Gastrocnemius medialis (tissue), 4 donors: ENCODE results near the gene DNAJC22. TPM values are rescaled to one million over a fixed set of nuclear protein-coding genes. Genes with fewer than 3 reads are reported as not detected.
"Not testable (repeated sequence)": the region's sequence is repeated elsewhere in the genome, so short reads cannot be mapped to it uniquely, and the experiment has no call there.

ENCODE experiments used
- ATAC-seq, 2 donors: fragments of 150-250 bp; one replicate each; pipeline ENCODE4 v1.9.1; 2016
- DNase-seq, 2 donors: peaks; one replicate each; pipeline ENCODE4 v3.0.0-alpha.2; 2019
- H3K27ac ChIP-seq, 4 donors: fragments of 200-600 bp; sonication (generic); 1 replicate in 1 of 4; 2 replicates in 3 of 4; pipeline ENCODE4 v1.5.1; 2016 to 2018; ENCODE audit warnings: mild to moderate bottlenecking in 2 of 4, moderate library complexity in 1 of 4
- H3K27me3 ChIP-seq, 3 donors: fragments of 200-600 bp; sonication (generic) in 2 of 3; 1 replicate in 1 of 3; 2 replicates in 2 of 3; pipeline versions ENCODE4 v1.5.1 to v1.6.0; 2016 to 2019; ENCODE audit warnings: mild to moderate bottlenecking in 1 of 3, moderate library complexity in 1 of 3
- H3K36me3 ChIP-seq, 2 donors: fragments of 200-600 bp; sonication (generic) in 1 of 2; one replicate each; pipeline ENCODE4 v1.5.1; 2017 to 2018
- H3K4me1 ChIP-seq, 2 donors: fragments of 200-600 bp; sonication (generic) in 1 of 2; one replicate each; pipeline ENCODE4 v1.5.1; 2016 to 2017; ENCODE audit warnings: mild to moderate bottlenecking in 2 of 2
- H3K4me3 ChIP-seq, 4 donors: fragments of 200-600 bp; sonication (generic) in 3 of 4; 1 replicate in 1 of 4; 2 replicates in 3 of 4; pipeline ENCODE4 v1.5.1; 2016 to 2019; ENCODE audit warnings: mild to moderate bottlenecking in 2 of 4
- H3K9me3 ChIP-seq, 3 donors: fragments of 200-600 bp; sonication (generic) in 2 of 3; 1 replicate in 1 of 3; 2 replicates in 2 of 3; pipeline ENCODE4 v1.5.1; 2016 to 2019
- CTCF ChIP-seq, 5 experiments: fragments of 450-650 bp in 3 of 5; fragments of 200-600 bp in 2 of 5; sonication (generic) in 2 of 5; IDR thresholded peaks in 4 of 5; conservative IDR thresholded peaks in 1 of 5; 1 replicate in 4 of 5; 2 replicates in 1 of 5; pipeline ENCODE4 v1.5.1; 2016 to 2019; ENCODE audit warnings: antibody characterized with exemption in 5 of 5, mild to moderate bottlenecking in 3 of 5, moderate library complexity in 3 of 5
- POLR2A ChIP-seq, 2 donors: fragments of 450-650 bp; IDR thresholded peaks; one replicate each; pipeline ENCODE4 v1.6.1; 2017; ENCODE audit warnings: antibody characterized with exemption in 2 of 2, mild to moderate bottlenecking in 2 of 2, moderate library complexity in 2 of 2
- in situ Hi-C, 4 donors: fragments of 200-750 bp; cut with MboI; loops; one replicate each; pipeline versions ENCODE4 v1.15.0 to v1.8.0; 2017; ENCODE audit warnings: low sequenced_read_pairs in 4 of 4
- intact Hi-C: fragments of 100-400 bp; cut with DNase I; formaldehyde crosslinking; loops from one replicate; pipeline ENCODE4 v1.15.1; 2023; ENCODE audit warnings: low total_unique reads
- total RNA-seq, 4 donors: library from RNA; depleted of rRNA; stranded (reverse); fragments of >200 nt; gene quantifications; one replicate each; pipeline versions ENCODE4 v1.1.0 to v1.2.3, GENCODE V29; 2016

The DNAJC22 gene
- total RNA-seq, 4 donors from 2014 or later: 0.24 TPM; not detected in 3

GRCh38 chr12:49377386-49377785 lies 30.7 kb downstream of the DNAJC22 start:
- Histone ChIP-seq H3K36me3 (peaks cover 0 to 9% of the 10 kb centered on the region in 2 donors), H3K4me1 (peaks cover 0 to 6% of the 10 kb centered on the region in 2 donors), H3K9me3 (no peaks in the 10 kb centered on the region), H3K27me3 (no peaks in the 10 kb centered on the region), H3K27ac (no peak overlapping the region), H3K4me3 (no peak overlapping the region)
- no peak for DNase-seq
- no peak for ATAC-seq
- intact Hi-C loops: no loop called here
- in situ Hi-C loops: loop anchor here in 1 of 4 donors (10.0 kb wide), 1 partner anchor 127 kb away; no protein-coding TSS in a partner anchor
- TF ChIP-seq CTCF (IDR thresholded peaks at IDR 0.05 in 4 of 5, conservative IDR thresholded peaks at IDR 0.05 in 1 of 5) (no peak), POLR2A (IDR thresholded peaks at IDR 0.05) (no peak)

GRCh38 chr12:49380184-49380583 lies 33.5 kb downstream of the DNAJC22 start:
- ATAC-seq, in situ Hi-C loops, H3K36me3 ChIP-seq, H3K4me1 ChIP-seq, H3K9me3 ChIP-seq, intact Hi-C loops, H3K4me3 ChIP-seq, H3K27ac ChIP-seq, DNase-seq, H3K27me3 ChIP-seq: not testable (repeated sequence)

- ATAC-seq (no peak), DNase-seq (no peak)
- intact Hi-C loops (no loop called here), in situ Hi-C loops (no loop called here)
- H3K4me1 ChIP-seq: peaks cover 0 to 6% of the 10 kb centered on the region in 2 donors
- no peaks in the 10 kb centered on the region for H3K36me3 ChIP-seq
- no peak overlapping the region for H3K27ac ChIP-seq
- no peaks in the 10 kb centered on the region for H3K9me3 ChIP-seq
- H3K4me3 ChIP-seq: no peak overlapping the region
- no peak for TF ChIP-seq POLR2A (IDR thresholded peaks at IDR 0.05)
- TF ChIP-seq CTCF (IDR thresholded peaks at IDR 0.05 in 4 of 5, conservative IDR thresholded peaks at IDR 0.05 in 1 of 5): no peak
- H3K27me3 ChIP-seq: no peaks in the 10 kb centered on the region
Measured at GRCh38 chr12:49388682-49389386, 42.1 kb downstream of the DNAJC22 start.

GRCh38 chr12:49389387-49389703 lies 42.7 kb downstream of the DNAJC22 start:
- intact Hi-C loops: no loop called here
- Histone ChIP-seq H3K27ac (no peak overlapping the region), H3K4me1 (peaks cover 0 to 6% of the 10 kb centered on the region in 2 donors), H3K36me3 (no peaks in the 10 kb centered on the region), H3K4me3 (no peak overlapping the region), H3K27me3 (no peaks in the 10 kb centered on the region), H3K9me3 (no peaks in the 10 kb centered on the region)
- no peak for ATAC-seq
- DNase-seq: no peak
- in situ Hi-C loops: no loop called here
- TF ChIP-seq POLR2A (IDR thresholded peaks at IDR 0.05) (no peak), CTCF (IDR thresholded peaks at IDR 0.05 in 4 of 5, conservative IDR thresholded peaks at IDR 0.05 in 1 of 5) (no peak)

GRCh38 chr12:49397000-49397399 lies 50.3 kb downstream of the DNAJC22 start:
- in situ Hi-C loops: no loop called here
- no peak overlapping the region for H3K4me3 ChIP-seq
- H3K4me1 ChIP-seq: peaks cover 6 to 9% of the 10 kb centered on the region in 2 donors

More at GRCh38 chr12:49397000-49397399, 50.3 kb downstream of the DNAJC22 start:
- DNase-seq: no peak
- no peaks in the 10 kb centered on the region for H3K9me3 ChIP-seq
- H3K27me3 ChIP-seq: no peaks in the 10 kb centered on the region
- H3K36me3 ChIP-seq: no peaks in the 10 kb centered on the region
- H3K27ac ChIP-seq: no peak overlapping the region
- intact Hi-C loops: no loop called here
- ATAC-seq: no peak
- TF ChIP-seq POLR2A (IDR thresholded peaks at IDR 0.05) (no peak), CTCF (IDR thresholded peaks at IDR 0.05 in 4 of 5, conservative IDR thresholded peaks at IDR 0.05 in 1 of 5) (no peak)
